Measurements from ENCODE around the gene GFI1. TPM values are rescaled to one million over a fixed set of nuclear protein-coding genes. Genes with fewer than 3 reads are reported as not detected.

The GFI1 gene
- total RNA-seq, 1 experiment from 2014 or later = 0.84 TPM

GRCh38 chr1:92484472-92485380 lies 2.0 kb downstream of the GFI1 start:
- BruUV-seq (replicated peaks) = no TSS peak
- Histone ChIP-seq H3K9ac (ENCODE audit: low read length) (no peak overlapping the region), H3K36me3 (ENCODE audit: low read depth, low read length) (no peaks in the 10 kb centered on the region)

GRCh38 chr1:92483610-92484471 lies 2.9 kb downstream of the GFI1 start:
- BruUV-seq (replicated peaks) = no TSS peak
- no peaks in the 10 kb centered on the region for H3K9me3 ChIP-seq (ENCODE audit: low read length)
- H3K4me2 ChIP-seq (ENCODE audit: low read length) = peak overlapping the region; percentile 99
- H3K79me2 ChIP-seq (ENCODE audit: low read length) = no peaks in the 10 kb centered on the region
- peak; percentile 23 for DNase-seq
- TF ChIP-seq CTCF (conservative IDR thresholded peaks at IDR 0.05; ENCODE audit: low read depth, low read length) = no peak
- TF ChIP-seq EZH2 (IDR thresholded peaks at IDR 0.05; ENCODE audit: low read length, unreplicated experiment) = no peak
- no peak for TF ChIP-seq EZH2phosphoT487 (IDR thresholded peaks at IDR 0.05; ENCODE audit: borderline replicate concordance, low read length)
- POLR2A ChIA-PET (ENCODE audit: unreplicated experiment) = no interaction called here
- H2AFZ ChIP-seq (ENCODE audit: low read length) = peak overlapping the region; percentile 98
- CTCF ChIA-PET = no interaction called here
- H3K9ac ChIP-seq (ENCODE audit: low read length) = no peak overlapping the region
- peaks cover 13% of the 10 kb centered on the region; the same call in 1 of the 2 replicates for H3K4me1 ChIP-seq (ENCODE audit: insufficient read depth, low read length)
- H3K4me3 ChIP-seq (ENCODE audit: low read length) = peak overlapping the region; percentile 71
- H3F3A ChIP-seq (ENCODE audit: low read length, unreplicated experiment) = no peaks in the 10 kb centered on the region
- no peak overlapping the region for H3K27ac ChIP-seq (ENCODE audit: low read length)
- H3K27me3 ChIP-seq (ENCODE audit: low read length) = peaks cover 22% of the 10 kb centered on the region
- no peaks in the 10 kb centered on the region for H4K20me1 ChIP-seq (ENCODE audit: low read length)
- H3K9me2 ChIP-seq (replicated peaks; ENCODE audit: low read length) = no peaks in the 10 kb centered on the region
- intact Hi-C loops (cut with micrococcal nuclease) = loop anchor here (10.0 kb wide), 1 partner anchor 101 kb away; no protein-coding TSS in a partner anchor
- peak; percentile 34 for ATAC-seq
- no peaks in the 10 kb centered on the region for H3K36me3 ChIP-seq (ENCODE audit: low read depth, low read length)

More at GRCh38 chr1:92484472-92485380, 2.0 kb downstream of the GFI1 start:
- POLR2A ChIA-PET (ENCODE audit: unreplicated experiment) = no interaction called here
- Histone ChIP-seq H4K20me1 (ENCODE audit: low read length) (no peaks in the 10 kb centered on the region), H3K4me1 (ENCODE audit: insufficient read depth, low read length) (peaks cover 13% of the 10 kb centered on the region; the same call in 1 of the 2 replicates), H3F3A (ENCODE audit: low read length, unreplicated experiment) (no peaks in the 10 kb centered on the region), H2AFZ (ENCODE audit: low read length) (peak overlapping the region; percentile 98), H3K79me2 (ENCODE audit: low read length) (no peaks in the 10 kb centered on the region), H3K9me2 (replicated peaks; ENCODE audit: low read length) (no peaks in the 10 kb centered on the region), H3K9me3 (ENCODE audit: low read length) (no peaks in the 10 kb centered on the region), H3K4me3 (ENCODE audit: low read length) (peak overlapping the region; percentile 71), H3K27me3 (ENCODE audit: low read length) (peaks cover 22% of the 10 kb centered on the region), H3K27ac (ENCODE audit: low read length) (no peak overlapping the region), H3K4me2 (ENCODE audit: low read length) (peak overlapping the region; percentile 99)
- TF ChIP-seq CTCF (conservative IDR thresholded peaks at IDR 0.05; ENCODE audit: low read depth, low read length) (no peak), EZH2phosphoT487 (IDR thresholded peaks at IDR 0.05; ENCODE audit: borderline replicate concordance, low read length) (no peak), EZH2 (IDR thresholded peaks at IDR 0.05; ENCODE audit: low read length, unreplicated experiment) (no peak)
- intact Hi-C loops (cut with micrococcal nuclease) = loop anchor here (10.0 kb wide), 1 partner anchor 100 kb away; no protein-coding TSS in a partner anchor
- DNase-seq (peak; percentile 22), ATAC-seq (peak; percentile 52)
- CTCF ChIA-PET = interaction anchor here (0.6 kb wide), 1 partner anchor 86 kb away, joined by 4 read pairs; no protein-coding TSS in a partner anchor
